Ecto neural progenitor cell (in vitro differentiated cells): ENCODE measurements around the gene GDF7.
"Not testable (repeated sequence)": the region's sequence is repeated elsewhere in the genome, so short reads cannot be mapped to it uniquely, and the experiment has no call there.

Source experiments
- DNase-seq: peaks from one replicate; pipeline ENCODE4 v3.0.0-alpha.2; 2018; ENCODE audit warnings: low spot score

The GDF7 gene

DNA sequence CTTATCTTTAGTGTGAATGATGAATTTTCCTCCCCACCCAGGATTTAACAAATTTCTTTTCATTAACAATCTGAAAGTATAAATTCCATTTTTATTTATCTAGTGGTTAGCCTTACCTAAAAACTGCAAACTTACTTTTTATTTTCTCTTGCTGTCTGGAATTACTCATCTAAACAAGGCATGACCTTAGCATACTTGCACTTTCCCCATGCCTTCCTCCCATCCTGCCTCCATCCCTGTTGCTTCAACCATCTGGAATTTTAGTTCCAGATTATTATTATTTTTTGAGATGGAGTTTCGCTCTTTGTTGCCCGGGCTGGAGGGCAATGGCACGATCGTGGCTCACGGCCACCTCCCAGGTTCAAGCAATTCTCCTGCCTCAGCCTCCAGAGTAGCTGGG lies 35.6 kb downstream of the GDF7 start:
- DNase-seq: no peak

DNA sequence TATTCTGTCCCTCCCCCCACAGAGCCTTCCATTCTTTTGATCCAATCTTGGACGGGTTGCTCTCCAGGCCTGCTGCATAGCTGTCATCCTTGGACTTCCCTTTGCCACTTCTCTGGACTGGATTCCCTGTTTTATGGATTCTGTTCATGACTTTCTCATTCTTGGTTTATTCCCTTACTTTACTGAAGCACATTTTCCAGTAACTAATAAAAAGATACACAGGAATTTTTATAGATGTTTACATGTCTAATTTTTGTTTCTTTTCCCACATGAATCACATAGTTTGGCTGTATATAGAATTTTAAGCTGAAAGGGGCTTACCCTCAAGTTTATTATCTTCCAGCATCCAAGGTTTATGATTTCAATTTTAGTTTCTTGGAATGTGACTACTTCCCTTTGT lies 37.9 kb downstream of the GDF7 start:
- no peak for DNase-seq

DNA sequence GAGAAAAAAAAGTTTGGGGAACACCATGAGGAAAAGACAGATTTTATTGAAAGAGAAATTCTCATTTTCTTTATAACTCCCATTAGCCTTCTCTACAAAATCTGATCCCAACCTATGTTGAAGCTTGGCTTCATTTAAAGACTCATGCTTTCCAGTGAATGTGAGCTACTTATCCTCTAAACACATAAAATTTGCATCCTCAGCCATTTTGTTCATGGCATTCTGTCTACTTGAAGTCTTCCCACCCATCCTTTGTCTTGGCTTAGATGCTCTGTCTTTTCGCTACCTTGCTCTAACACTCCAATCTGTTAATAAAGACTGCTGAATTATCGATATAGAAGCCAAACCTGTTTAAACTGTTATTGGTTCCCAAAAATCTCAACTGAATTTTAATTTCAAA lies 39.3 kb downstream of the GDF7 start:
- no peak for DNase-seq

DNA sequence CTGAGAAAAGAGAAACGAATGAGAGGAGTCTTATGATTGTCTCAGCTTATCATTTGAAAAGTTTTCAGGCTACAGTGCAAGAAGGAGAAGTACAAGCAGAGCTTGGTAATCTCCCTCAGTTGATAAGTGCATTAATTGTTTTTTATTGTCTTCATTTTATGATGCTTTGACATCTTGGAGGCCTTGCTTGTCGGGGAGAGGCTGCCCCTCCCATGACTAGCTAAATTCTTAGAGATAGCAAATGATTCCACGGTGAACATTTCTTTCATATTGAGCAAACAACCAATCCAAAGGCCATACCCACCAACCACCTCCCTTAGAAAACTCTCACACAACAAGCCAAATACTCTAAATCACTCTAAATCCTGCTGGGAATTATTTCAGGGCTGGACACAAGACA lies 39.8 kb downstream of the GDF7 start:
- DNase-seq: no peak

DNA sequence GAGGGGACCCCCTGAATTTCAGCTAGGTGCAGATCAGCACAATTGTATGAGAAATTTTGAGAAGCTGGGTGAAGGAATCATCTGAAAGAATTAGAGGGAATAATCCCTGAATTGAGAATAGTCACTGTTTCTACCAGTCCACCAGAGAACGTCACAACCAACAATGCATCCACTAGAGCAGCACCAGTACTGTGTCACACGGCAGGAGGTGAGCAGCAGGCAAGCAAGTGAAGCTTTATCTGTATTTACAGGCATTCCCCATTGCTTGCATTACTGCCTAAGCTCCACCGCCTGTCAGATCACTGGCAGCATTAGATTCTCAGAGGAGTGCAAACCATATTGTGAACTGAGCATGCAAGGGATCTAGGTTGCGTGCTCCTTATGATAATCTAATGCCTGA lies 40.7 kb downstream of the GDF7 start:
- DNase-seq: no peak

DNA sequence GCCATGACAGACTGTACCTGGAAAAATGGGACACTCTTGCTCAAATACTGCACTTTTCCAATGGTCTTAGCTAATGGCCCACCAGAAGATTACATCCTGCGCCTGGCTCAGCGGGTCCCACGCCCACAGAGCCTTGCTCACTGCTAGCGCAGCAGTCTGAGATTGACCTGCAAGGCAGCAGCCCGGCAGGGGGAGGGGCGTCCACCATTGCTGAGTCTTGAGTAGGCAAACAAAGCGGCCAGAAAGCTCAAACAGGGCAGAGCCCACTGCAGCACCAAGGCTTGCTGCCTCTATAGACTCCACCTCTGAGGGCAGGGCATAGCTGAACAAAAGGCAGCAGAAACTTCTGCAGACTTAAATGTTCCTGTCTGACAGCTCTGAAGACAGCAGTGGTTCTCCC lies 44.7 kb downstream of the GDF7 start:
- DNase-seq: not testable (repeated sequence)

DNA sequence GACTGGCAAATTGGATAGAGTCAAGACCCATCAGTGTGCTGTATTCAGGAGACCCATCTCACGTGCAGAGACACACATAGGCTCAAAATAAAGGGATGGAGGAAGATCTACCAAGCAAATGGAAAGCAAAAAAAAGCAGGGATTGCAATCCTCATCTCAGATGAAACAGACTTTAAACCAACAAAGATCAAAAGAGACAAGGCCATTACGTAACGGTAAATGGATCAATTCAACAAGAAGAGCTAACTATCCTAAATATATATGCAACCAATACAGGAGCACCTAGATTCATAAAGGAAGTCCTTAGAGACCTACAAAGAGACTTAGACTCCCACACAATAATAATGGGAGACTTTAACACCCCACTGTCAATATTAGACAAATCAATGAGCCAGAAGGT lies 46.6 kb downstream of the GDF7 start:
- not testable (repeated sequence) for DNase-seq

DNA sequence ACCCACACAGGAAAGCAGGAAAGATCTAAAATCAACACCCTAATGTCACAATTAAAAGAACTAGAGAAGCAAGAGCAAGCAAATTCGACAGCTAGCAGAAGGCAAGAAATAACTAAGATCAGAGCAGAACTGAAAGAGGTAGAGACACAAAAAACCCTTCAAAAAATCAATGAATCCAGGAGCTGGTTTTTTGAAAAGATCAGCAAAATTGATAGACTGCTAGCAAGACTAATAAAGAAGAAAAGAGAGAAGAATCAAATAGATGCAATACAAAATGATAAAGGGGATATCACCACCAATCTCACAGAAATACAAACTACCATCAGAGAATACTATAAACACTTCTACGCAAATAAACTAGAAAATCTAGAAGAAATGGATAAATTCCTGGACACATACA lies 47.5 kb downstream of the GDF7 start:
- not testable (repeated sequence) for DNase-seq

DNA sequence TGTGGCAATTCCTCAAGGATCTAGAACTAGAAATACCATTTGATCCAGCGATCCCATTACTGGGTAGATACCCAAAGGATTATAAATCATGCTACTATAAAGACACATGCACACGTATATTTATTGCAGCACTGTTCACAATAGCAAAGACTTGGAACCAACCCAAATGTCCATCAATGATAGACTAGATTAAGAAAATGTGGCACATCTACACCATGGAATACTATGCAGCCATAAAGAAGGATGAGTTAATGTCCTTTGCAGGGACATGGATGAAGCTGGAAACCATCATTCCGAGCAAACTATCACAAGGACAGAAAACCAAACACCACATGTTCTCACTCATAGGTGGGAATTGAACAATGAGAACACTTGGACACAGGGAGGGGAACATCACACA lies 49.2 kb downstream of the GDF7 start:
- DNase-seq: not testable (repeated sequence)

DNA sequence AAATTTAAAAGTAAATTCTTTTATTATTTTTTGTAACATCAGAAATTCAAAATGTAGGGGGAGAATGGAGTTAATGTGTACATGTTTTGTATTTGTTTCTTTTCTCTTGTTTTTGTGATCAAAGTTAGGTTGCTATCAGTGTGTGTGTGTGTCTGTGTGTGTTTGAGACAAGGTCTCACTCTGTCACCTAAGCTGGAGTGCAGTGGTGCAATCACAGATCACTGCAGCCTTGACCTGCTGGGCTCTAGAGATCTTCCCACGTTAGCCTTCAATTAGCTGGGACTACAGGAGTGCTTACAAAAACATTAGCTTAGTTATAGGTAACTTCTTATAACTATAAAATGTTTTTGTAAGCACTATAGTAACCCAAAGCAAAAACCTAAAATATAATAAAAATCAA lies 50.7 kb downstream of the GDF7 start:
- no peak for DNase-seq

DNA sequence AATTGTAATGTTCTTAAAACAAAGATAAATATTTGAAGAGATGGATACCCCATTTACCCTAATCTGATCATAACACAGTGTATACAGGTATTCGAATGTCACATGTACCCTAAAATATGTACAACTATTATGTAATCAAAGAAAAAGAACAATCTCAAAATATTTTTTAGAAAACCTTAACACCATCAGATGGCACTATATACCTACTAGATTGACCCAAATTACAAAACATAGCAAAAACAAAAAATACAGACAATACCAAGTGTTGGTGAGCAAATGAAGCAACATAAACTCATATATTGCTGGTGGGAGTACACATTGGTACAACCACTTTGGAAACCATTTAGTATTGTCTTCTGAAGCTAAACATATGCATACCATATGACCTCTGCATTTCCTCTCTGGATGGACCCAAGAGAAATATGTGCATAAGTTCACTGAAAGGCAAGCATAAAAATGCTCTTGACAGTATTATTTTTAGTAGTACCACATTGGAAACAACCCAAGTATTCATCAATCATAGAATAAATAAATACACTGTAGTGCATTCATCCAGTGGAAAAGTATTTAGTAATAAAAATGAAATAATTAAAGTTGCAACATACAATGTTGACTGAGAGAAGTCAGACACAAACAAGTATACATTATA lies 55.8 kb downstream of the GDF7 start:
- DNase-seq: no peak

DNA sequence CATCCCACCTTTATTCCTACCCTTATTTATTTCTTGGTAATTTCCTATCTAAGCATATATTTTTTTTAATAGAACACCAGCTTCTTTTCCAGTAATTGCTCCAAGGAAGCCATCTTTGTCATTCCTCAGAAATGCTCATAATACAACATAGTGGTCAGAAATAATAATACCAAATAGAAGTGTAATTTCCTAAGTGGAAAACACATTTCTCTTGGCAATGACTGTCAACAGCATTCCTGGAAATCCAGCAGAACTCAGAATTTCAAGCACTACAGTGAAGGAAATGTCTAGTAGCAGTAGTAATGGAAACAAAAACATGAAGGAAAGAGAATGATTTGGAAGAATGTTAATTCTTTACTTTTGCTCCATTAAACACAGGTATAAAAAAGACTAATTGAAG lies 56.6 kb downstream of the GDF7 start:
- no peak for DNase-seq

DNA sequence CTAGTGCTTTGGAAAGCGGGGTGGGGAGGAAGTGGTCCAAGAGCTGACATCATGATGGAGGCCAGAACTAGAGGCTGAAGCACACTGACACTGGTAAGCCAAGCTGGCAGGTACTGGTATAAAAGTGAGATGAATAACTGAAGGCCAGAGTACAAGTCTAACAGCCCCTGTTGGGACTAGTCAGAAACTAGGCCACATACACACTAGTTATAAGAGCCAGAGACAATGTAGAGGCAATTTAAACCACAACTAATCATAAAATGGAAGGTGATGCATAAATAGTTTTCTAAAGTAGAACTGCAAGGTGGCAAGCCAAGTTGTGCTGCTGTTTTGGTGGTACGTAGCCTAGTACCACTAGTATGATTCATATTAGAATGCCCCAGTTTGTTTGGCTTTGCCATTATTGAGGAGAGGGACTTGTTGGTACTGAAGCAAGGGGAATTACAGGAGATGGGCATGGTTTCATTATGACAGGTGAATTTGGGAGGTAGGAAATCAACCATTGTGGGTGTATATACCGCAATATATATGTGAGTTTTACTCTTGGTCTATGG lies 57.6 kb downstream of the GDF7 start:
- DNase-seq: no peak

DNA sequence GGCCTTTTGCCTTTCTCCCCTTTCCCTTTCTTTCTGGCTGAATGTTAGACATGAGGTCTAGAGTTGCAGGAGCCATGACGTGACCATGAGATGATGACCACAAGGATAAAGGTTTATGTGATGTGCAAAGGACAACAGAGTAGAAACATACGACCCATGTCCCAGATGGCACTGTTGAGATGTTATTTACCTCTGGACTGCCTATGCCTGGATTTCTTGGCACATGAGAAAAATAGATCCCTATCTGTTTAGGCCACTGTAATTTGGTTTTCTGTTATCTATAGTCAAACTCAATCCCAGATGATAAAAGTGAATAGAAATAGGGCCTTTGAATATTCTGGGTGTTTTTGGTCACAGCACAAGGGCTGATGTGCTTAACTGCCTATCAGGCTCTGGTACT lies 58.8 kb downstream of the GDF7 start:
- no peak for DNase-seq

DNA sequence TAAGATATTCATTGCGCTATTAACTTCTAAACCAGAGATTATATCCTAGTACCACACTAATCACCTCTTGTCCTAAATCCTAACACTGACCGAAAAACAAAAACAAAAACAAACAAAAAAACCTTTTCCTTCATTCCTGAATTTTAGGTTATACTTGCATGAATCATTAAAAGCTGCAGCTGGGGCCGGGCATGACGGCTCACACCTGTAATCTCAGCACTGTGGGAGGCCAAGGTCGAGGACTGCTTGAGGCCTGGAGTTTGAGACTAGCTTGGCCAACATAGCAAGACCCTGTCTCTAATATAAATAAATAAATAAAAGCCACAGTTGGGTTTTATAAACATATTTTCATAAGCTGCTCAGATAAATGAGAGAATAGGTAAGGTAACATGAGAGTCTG lies 60.0 kb downstream of the GDF7 start:
- no peak for DNase-seq

DNA sequence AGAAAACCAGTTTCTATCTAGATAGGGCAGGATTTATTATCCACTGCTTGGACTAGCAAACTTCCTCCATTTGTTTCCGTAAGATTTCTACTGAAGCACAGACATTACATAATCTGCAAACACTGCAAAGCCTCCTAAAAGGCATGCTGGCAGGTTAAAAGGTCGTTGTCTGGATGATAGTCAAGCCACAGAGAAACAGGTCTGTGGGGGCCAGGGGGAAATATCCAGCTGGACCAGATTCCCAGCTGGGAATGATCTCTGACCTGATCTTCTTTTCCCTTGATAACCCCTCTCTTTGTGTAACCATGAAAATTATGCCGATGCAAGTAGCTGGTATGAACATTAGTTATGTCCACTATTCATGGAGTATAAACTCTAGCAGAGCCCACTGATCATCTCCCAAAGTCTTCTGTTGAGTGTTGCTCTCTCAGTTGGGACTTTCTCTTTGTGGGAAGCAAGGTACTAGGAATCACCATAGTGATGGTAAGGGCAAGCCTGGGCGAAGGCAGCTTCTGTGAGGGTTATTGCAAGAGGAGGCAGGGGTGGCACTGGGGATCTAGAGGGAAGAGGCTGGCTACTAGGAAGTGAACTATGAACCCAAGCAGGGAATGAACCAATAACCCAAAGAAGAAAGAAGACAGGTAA lies 61.3 kb downstream of the GDF7 start:
- DNase-seq: no peak
